ENCODE data around the gene SUGP2.
"Not testable (repeated sequence)": the region's sequence is repeated elsewhere in the genome, so short reads cannot be mapped to it uniquely, and the experiment has no call there.

The SUGP2 gene

GRCh38 chr19:19026299-19026971 lies 6.9 kb downstream of the SUGP2 start:
- 0 out of 3 replicates have a peak, but pooled peaks have one; percentile 41 for ATAC-seq (ENCODE audit: low read depth)
- DNase-seq (ENCODE audit: low spot score) = no peak
- no peak overlapping the region for H3K4me3 ChIP-seq (ENCODE audit: severe bottlenecking)
- H3K9me3 ChIP-seq (ENCODE audit: severe bottlenecking) = no peaks in the 10 kb centered on the region
- H3K27me3 ChIP-seq (ENCODE audit: insufficient read depth, poor library complexity, severe bottlenecking) = no peaks in the 10 kb centered on the region
- peaks cover 92% of the 10 kb centered on the region for H3K36me3 ChIP-seq (ENCODE audit: low read depth)
- no peaks in the 10 kb centered on the region for H3K4me1 ChIP-seq (ENCODE audit: insufficient read depth, poor library complexity, severe bottlenecking)
- peak; percentile 22 for TF ChIP-seq CTCF (IDR thresholded peaks at IDR 0.05; ENCODE audit: poor library complexity, severe bottlenecking)
- H3K27ac ChIP-seq (ENCODE audit: poor library complexity, severe bottlenecking) = no peak overlapping the region

- no peaks in the 10 kb centered on the region for H3K9me3 ChIP-seq (ENCODE audit: severe bottlenecking)
- ATAC-seq (ENCODE audit: low read depth) (no peak), DNase-seq (ENCODE audit: low spot score) (no peak)
- no peak overlapping the region for H3K4me3 ChIP-seq (ENCODE audit: severe bottlenecking)
- no peak for TF ChIP-seq CTCF (IDR thresholded peaks at IDR 0.05; ENCODE audit: poor library complexity, severe bottlenecking)
- H3K27ac ChIP-seq (ENCODE audit: poor library complexity, severe bottlenecking) = no peak overlapping the region
- H3K36me3 ChIP-seq (ENCODE audit: low read depth) = peaks cover 93% of the 10 kb centered on the region
- H3K4me1 ChIP-seq (ENCODE audit: insufficient read depth, poor library complexity, severe bottlenecking) = no peaks in the 10 kb centered on the region
- no peaks in the 10 kb centered on the region for H3K27me3 ChIP-seq (ENCODE audit: insufficient read depth, poor library complexity, severe bottlenecking)
Observed at GRCh38 chr19:19025861-19026260, 7.5 kb downstream of the SUGP2 start.

GRCh38 chr19:19023376-19023775 lies 9.9 kb downstream of the SUGP2 start:
- not testable (repeated sequence) for H3K4me3 ChIP-seq (ENCODE audit: severe bottlenecking); DNase-seq (ENCODE audit: low spot score); H3K27me3 ChIP-seq (ENCODE audit: insufficient read depth, poor library complexity, severe bottlenecking); H3K4me1 ChIP-seq (ENCODE audit: insufficient read depth, poor library complexity, severe bottlenecking); H3K27ac ChIP-seq (ENCODE audit: poor library complexity, severe bottlenecking); ATAC-seq (ENCODE audit: low read depth); H3K9me3 ChIP-seq (ENCODE audit: severe bottlenecking)
- peaks cover 86% of the 10 kb centered on the region for H3K36me3 ChIP-seq (ENCODE audit: low read depth)

GRCh38 chr19:19022380-19022961 lies 10.8 kb downstream of the SUGP2 start:
- Histone ChIP-seq H3K4me1 (ENCODE audit: insufficient read depth, poor library complexity, severe bottlenecking) (no peaks in the 10 kb centered on the region), H3K27ac (ENCODE audit: poor library complexity, severe bottlenecking) (no peak overlapping the region), H3K9me3 (ENCODE audit: severe bottlenecking) (no peaks in the 10 kb centered on the region), H3K36me3 (ENCODE audit: low read depth) (peaks cover 86% of the 10 kb centered on the region), H3K27me3 (ENCODE audit: insufficient read depth, poor library complexity, severe bottlenecking) (no peaks in the 10 kb centered on the region), H3K4me3 (ENCODE audit: severe bottlenecking) (no peak overlapping the region)
- ATAC-seq (ENCODE audit: low read depth) (no peak), DNase-seq (ENCODE audit: low spot score) (no peak)
- TF ChIP-seq CTCF (IDR thresholded peaks at IDR 0.05; ENCODE audit: poor library complexity, severe bottlenecking) = no peak

- Histone ChIP-seq H3K4me1 (ENCODE audit: insufficient read depth, poor library complexity, severe bottlenecking) (no peaks in the 10 kb centered on the region), H3K4me3 (ENCODE audit: severe bottlenecking) (no peak overlapping the region), H3K36me3 (ENCODE audit: low read depth) (peaks cover 86% of the 10 kb centered on the region), H3K27ac (ENCODE audit: poor library complexity, severe bottlenecking) (no peak overlapping the region), H3K27me3 (ENCODE audit: insufficient read depth, poor library complexity, severe bottlenecking) (no peaks in the 10 kb centered on the region), H3K9me3 (ENCODE audit: severe bottlenecking) (no peaks in the 10 kb centered on the region)
- DNase-seq (ENCODE audit: low spot score) = no peak
- TF ChIP-seq CTCF (IDR thresholded peaks at IDR 0.05; ENCODE audit: poor library complexity, severe bottlenecking) = no peak
- no peak for ATAC-seq (ENCODE audit: low read depth)
Observed at GRCh38 chr19:19021115-19021514, 12.2 kb downstream of the SUGP2 start.

Data from RWPE2 (cell line).